ENCODE results near the gene CLDN5. TPM values are rescaled to one million over a fixed set of nuclear protein-coding genes. Genes with fewer than 3 reads are reported as not detected.

The CLDN5 gene
- total and polyA plus RNA-seq, 2 of the 4 experiments (the other 2 are of a cell fraction) = 0.18 to 0.21 TPM

- no peak for DNase-seq
- Histone ChIP-seq H2BK5ac (ENCODE audit: low read depth, low read length, poor library complexity, severe bottlenecking) (no peak overlapping the region), H3K4ac (ENCODE audit: low read depth, low read length) (no peak overlapping the region), H3K56ac (ENCODE audit: extremely low read depth, insufficient read depth, low read length) (no peak overlapping the region), H2BK120ac (ENCODE audit: low read depth, low read length) (no peak overlapping the region), H3K4me1 (ENCODE audit: control insufficient read depth, insufficient read depth, low read length) (peaks cover 2% of the 10 kb centered on the region; the same call in 1 of the 2 replicates), H3K36me3 (ENCODE audit: control insufficient read depth, insufficient read depth, low read length) (no peaks in the 10 kb centered on the region), H3K23ac (ENCODE audit: low read depth, low read length) (no peak overlapping the region), H3K18ac (ENCODE audit: low read depth, low read length) (no peak overlapping the region), H2AK9ac (replicated peaks; ENCODE audit: low read depth, low read length, poor library complexity) (no peak overlapping the region), H3K14ac (replicated peaks; ENCODE audit: low read depth, low read length) (no peak overlapping the region), H3K27ac (ENCODE audit: insufficient read depth, low read length) (no peak overlapping the region), H2AFZ (replicated peaks; ENCODE audit: low read length, poor library complexity) (no peak overlapping the region), H3K9ac (ENCODE audit: low read depth, low read length) (no peak overlapping the region), H4K5ac (ENCODE audit: low read depth, low read length) (no peak overlapping the region), H4K91ac (ENCODE audit: insufficient read depth, low read depth, low read length) (no peak overlapping the region), H4K20me1 (ENCODE audit: insufficient read depth, low read length) (no peaks in the 10 kb centered on the region), H4K8ac (ENCODE audit: low read depth in 2 of 2, low read length in 2 of 2) (no peak overlapping the region), H2AK5ac (ENCODE audit: low read depth, low read length) (no peak overlapping the region), H3K4me3 (ENCODE audit: insufficient read depth, low read depth, low read length) (no peak overlapping the region), H2BK15ac (ENCODE audit: low read depth, low read length) (no peak overlapping the region), H3K79me1 (ENCODE audit: low read depth in 1 of 2, low read length in 2 of 2) (no peaks in the 10 kb centered on the region), H3K27me3 (ENCODE audit: control insufficient read depth, insufficient read depth, low read length) (peaks cover 3% of the 10 kb centered on the region; the same call in 1 of the 2 replicates), H3K9me1 (ENCODE audit: insufficient read depth, low read length) (peaks cover under 1% of the 10 kb centered on the region; the same call in 1 of the 2 replicates), H3K9me3 (ENCODE audit: control insufficient read depth, insufficient read depth, low read length) (peaks cover 2% of the 10 kb centered on the region; the same call in 1 of the 2 replicates), H2BK20ac (ENCODE audit: low read depth, low read length) (no peak overlapping the region), H3K4me2 (ENCODE audit: low read depth, low read length) (no peak overlapping the region)
- POLR2A ChIA-PET (ENCODE audit: unreplicated experiment) = no interaction called here
- CTCF ChIA-PET = no interaction called here
- intact Hi-C loops (cut with micrococcal nuclease) = no loop called here
- ATAC-seq (ENCODE audit: low read depth) = no peak
- WGBS, 2 experiments (ENCODE audit: extremely low coverage in 2 of 2, insufficient read length in 1 of 2) = no CpG with 5 or more reads among the region's 7 CpGs
- in situ Hi-C loops (cut with MboI; ENCODE audit: low sequenced_read_pairs) = no loop called here
- TF ChIP-seq RFX5 (IDR thresholded peaks at IDR 0.05; ENCODE audit: low read depth, low read length) = no peak
- no peak for TF ChIP-seq SMC3 (IDR thresholded peaks at IDR 0.05; ENCODE audit: low read depth, low read length)
- TF ChIP-seq RCOR1 (IDR thresholded peaks at IDR 0.05; ENCODE audit: insufficient replicate concordance, low read length) = no peak
- no peak for TF ChIP-seq RAD21 (IDR thresholded peaks at IDR 0.05; ENCODE audit: low read length)
- TF ChIP-seq NFE2L2 (IDR thresholded peaks at IDR 0.05; ENCODE audit: low read depth, low read length) = no peak
- no TSS peak for BruUV-seq (replicated peaks)
- dilution Hi-C loops (cut with HindIII; ENCODE audit: low sequenced_read_pairs, unreplicated experiment) = no loop called here
These were observed 26.2 kb upstream of the CLDN5 start for GRCh38 chr22:19550382-19550781.
